Retinal pigment epithelial cell (primary cell): ENCODE data around the gene GRIP1.

ENCODE experiments used
- DNase-seq: peaks from one replicate; pipeline ENCODE4 v3.0.0-alpha.2; 2010; ENCODE audit warnings: low read depth
- H3K4me3 ChIP-seq: 2 replicates; pipeline ENCODE4 v1.5.1; 2011; ENCODE audit warnings: mild to moderate bottlenecking, low read length, control low read depth, moderate library complexity
- TF ChIP-seq, protein P1 (sequence below): conservative IDR thresholded peaks from 2 replicates; pipeline ENCODE4 v1.5.1; 2011; ENCODE audit warnings: low read depth, low read length, control low read depth, inconsistent platforms

The GRIP1 gene

DNA sequence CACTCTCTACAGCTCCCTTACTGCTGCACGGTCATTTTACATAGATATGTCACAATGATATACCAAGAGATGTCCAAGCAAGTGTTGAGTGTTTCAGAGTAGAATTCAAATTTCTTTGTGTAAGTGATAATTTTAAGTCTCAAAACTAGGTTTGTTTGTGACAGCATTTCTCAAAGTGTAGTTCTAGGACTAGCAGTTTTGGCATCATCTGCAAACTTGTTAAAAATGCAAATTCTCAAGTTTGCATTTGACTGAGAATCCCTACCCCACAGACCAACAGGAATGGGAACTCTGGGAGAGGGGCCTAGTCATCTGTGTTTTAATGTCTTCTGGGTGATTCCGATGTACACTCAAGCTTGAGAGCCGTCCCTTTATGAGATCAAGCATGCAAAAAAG, 279.0 kb downstream of the GRIP1 start:
- no peak for DNase-seq
- no peak overlapping the region for H3K4me3 ChIP-seq
- TF ChIP-seq, protein P1, sequence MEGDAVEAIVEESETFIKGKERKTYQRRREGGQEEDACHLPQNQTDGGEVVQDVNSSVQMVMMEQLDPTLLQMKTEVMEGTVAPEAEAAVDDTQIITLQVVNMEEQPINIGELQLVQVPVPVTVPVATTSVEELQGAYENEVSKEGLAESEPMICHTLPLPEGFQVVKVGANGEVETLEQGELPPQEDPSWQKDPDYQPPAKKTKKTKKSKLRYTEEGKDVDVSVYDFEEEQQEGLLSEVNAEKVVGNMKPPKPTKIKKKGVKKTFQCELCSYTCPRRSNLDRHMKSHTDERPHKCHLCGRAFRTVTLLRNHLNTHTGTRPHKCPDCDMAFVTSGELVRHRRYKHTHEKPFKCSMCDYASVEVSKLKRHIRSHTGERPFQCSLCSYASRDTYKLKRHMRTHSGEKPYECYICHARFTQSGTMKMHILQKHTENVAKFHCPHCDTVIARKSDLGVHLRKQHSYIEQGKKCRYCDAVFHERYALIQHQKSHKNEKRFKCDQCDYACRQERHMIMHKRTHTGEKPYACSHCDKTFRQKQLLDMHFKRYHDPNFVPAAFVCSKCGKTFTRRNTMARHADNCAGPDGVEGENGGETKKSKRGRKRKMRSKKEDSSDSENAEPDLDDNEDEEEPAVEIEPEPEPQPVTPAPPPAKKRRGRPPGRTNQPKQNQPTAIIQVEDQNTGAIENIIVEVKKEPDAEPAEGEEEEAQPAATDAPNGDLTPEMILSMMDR = no peak

DNA sequence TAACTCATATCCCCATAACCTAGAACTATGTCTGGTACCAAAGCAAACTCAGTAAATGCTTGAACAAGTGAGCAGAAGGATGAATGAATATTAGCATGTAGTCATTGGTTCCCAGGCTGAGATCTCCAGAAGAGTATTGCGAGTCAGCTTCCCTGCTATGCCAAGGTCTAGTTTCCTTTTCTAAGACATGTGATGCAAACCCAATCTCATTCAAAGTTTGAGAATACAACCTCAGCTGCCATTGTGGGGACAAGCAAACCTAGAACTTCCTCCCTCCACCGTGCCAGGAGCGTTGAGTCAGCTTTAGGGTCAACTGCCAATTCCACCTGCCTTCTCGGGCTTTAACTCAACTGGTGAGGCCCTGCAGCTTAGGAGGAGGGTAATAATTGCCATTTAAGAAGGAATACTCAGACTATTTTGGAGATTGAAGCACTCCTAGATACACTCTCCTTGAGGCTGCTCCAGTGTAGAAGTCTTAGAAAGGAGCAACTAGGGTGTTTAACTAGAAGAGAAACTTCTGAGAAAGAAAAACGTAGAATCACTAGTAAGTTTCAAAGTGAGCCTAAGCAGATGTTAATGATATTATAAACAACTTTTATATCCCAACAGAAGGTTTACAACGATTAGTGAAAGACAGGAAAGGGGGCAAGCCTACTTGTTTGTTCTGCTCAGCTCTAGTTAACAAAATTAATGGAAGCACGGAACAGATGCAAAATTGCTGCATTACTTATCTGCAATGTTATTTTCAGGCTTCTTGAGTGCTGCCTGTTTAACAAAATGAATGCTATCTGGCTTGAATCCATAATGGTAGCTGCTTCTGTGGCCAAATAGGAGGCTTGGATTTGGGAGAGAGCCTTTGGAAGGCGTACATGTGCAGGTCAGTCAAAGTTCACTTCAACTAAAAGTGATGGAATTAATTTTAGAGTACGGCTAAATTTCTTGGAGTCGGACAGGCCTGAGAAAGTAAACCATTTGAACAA, 279.7 kb downstream of the GRIP1 start:
- DNase-seq = no peak
- H3K4me3 ChIP-seq = no peak overlapping the region
- TF ChIP-seq, protein P1 = no peak

DNA sequence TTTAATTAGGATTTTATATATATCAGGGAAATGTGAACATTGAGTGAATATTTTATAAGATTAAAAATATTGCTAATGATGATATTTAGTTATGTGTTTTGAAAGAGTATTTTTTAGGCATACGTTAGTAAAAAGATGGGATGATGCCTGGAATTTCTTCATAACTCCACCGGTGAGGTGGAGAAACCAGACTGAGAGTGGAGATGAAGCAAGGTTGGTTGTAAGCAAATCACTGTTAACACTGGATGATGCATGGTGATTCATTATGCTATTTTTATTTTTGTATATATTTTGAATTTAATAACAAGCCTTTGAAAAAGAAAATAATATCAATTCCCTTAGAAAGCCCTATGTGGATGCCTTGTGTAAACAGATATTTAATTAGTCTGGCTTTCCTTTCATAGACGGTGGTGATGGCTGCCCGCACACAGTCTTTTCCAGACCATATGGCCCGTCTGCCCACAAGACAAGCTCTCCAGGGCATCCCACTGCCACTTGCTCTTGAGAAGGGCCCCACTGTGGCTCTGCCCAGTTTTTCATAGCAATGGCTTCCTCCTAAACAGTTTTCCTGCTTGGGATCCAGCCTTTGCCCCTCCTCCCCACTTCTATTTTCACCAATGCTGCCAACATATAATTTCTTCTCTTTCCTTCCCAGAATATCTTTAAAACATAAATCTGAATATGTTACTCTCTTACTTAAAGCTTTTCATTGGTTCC, 281.1 kb downstream of the GRIP1 start:
- TF ChIP-seq, protein P1 = no peak
- H3K4me3 ChIP-seq = no peak overlapping the region
- no peak for DNase-seq

DNA sequence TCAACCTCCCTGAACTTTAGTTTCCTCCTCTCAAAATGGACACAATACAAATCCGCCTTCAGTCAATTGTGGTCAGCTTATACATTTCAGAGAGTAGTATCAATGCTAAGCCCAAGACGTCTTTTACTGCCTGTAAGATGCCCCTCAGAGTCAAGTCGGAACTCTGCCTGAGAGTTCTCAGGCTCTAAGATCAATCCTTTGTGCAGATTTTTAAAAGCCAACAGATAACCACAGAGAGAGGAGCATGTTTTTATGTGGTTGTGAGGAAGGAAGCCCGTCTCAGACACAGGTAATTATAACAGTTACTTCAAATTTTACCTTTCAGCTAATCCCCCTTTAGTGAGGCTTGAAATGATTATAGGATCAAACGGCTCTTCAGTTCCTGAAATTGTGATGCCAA, 285.0 kb downstream of the GRIP1 start:
- TF ChIP-seq, protein P1 = no peak
- no peak overlapping the region for H3K4me3 ChIP-seq
- DNase-seq = no peak

DNA sequence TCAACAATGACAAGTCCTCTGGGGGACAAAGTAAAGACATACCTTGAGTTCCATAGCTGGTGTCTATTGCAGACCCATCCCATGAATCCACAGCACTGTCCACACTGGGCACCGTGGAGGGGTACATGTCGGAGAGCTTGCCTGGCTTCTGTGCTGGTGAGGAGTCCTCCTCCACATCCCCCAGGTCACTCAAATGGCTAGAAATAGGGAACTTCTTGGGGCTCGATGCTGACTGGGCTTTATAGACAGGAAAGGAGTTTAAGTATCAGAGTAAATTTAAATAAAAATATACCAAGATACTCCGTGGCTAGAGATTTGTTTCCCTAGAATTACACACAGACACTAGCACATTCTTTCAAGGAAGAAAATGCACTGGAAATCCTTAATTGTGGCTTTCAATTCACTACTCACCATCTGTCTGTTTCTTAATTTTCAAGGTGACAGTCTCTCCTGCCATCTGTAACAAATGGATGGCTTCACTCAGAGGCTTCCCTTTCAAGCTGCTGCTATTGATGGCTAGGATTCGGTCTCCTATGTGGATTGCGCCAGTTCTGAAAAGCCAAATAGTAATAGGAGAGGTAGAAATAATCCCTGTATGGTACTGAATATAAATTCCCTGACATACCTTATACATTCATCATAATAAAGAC, 286.5 kb downstream of the GRIP1 start:
- H3K4me3 ChIP-seq = no peak overlapping the region
- TF ChIP-seq, protein P1 = no peak

DNA sequence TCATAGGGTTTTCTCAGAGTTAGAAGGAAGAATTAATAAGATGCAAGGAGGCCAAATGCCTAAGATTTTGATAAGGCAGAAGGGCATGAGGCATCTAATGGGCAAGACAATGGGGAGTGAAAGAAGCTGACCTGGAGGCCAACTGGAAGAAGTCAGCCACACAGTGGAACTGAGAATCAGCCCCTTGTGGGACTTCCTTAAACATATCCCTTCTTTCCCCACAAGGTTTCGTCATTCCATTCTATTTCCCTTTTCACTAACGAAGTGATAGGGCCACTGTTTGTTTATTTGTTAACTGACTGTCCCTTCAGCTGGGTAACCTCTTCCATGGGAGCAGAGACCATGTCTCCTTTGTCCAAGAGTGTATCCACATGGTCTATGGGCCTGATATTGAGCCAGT, 290.4 kb downstream of the GRIP1 start:
- TF ChIP-seq, protein P1 = no peak
- no peak for DNase-seq
- no peak overlapping the region for H3K4me3 ChIP-seq

More for the DNA sequence above, 286.5 kb downstream of the GRIP1 start:
- DNase-seq = no peak
